Vagina (tissue), 2 donors: ENCODE measurements around the gene NGEF.

Experiments used
- CTCF ChIP-seq, 3 experiments: fragments of 450-650 bp in 2 of 3; fragments of 200-600 bp in 1 of 3; sonication (generic) in 1 of 3; IDR thresholded peaks; one replicate each; pipeline ENCODE4 v1.5.1; 2017 to 2019; ENCODE audit warnings: antibody characterized with exemption in 3 of 3, mild to moderate bottlenecking in 2 of 3, moderate library complexity in 2 of 3
- POLR2A ChIP-seq, 2 donors: fragments of 450-650 bp; IDR thresholded peaks; one replicate each; pipeline ENCODE4 v1.6.1; 2017; ENCODE audit warnings: antibody characterized with exemption in 2 of 2, mild to moderate bottlenecking in 2 of 2, moderate library complexity in 2 of 2

GRCh38 chr2:233015019-233015645 is 2.1 kb upstream of the NGEF start:
- TF ChIP-seq CTCF (IDR thresholded peaks at IDR 0.05) (no peak), POLR2A (IDR thresholded peaks at IDR 0.05) (no peak)
